ENCODE results near the gene DNMT3L.

DNMT3L gene

DNA sequence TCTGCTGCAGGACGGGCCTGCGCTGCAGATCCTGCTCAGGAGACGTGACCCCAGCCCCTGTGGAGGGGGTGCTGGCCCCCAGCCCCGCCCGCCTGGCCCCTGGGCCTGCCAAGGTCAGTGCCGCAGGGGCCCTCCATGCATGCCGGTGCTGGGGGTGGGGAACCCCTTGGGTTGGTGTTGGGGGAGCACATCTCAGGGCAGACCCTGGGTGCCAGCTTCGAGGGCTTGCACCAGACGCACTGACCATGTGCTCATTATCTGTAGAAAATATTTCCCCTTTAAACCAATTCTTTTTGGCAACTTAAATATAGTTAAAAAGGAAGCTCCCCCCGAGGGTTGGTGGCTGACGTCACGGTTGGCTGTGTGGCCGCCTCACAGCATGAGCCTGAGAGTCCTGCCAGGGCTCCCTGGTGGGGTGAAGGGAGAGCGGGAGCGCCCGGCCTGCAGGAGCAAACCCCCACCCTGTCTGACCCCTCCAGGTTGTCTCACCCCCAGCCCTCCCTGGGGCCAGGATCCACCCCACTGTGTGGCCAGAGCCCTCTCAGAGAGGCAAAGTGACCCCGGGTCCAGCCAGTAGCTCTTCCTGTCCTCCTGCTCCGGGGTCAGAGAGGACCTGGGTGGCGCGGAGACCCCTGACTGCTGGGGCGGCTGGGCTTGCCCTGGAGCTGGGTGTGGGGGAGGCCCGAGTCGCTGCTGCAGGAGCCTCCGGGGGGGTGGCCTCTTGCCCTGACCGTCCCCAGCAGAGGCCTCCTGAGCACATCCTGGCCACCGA lies 32.9 kb upstream of the DNMT3L start:
- no peak overlapping the region for H3K4me3 ChIP-seq (ENCODE audit: low read length)
- DNase-seq (ENCODE audit: low read depth): no peak
- TF ChIP-seq, protein P1, sequence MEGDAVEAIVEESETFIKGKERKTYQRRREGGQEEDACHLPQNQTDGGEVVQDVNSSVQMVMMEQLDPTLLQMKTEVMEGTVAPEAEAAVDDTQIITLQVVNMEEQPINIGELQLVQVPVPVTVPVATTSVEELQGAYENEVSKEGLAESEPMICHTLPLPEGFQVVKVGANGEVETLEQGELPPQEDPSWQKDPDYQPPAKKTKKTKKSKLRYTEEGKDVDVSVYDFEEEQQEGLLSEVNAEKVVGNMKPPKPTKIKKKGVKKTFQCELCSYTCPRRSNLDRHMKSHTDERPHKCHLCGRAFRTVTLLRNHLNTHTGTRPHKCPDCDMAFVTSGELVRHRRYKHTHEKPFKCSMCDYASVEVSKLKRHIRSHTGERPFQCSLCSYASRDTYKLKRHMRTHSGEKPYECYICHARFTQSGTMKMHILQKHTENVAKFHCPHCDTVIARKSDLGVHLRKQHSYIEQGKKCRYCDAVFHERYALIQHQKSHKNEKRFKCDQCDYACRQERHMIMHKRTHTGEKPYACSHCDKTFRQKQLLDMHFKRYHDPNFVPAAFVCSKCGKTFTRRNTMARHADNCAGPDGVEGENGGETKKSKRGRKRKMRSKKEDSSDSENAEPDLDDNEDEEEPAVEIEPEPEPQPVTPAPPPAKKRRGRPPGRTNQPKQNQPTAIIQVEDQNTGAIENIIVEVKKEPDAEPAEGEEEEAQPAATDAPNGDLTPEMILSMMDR (IDR thresholded peaks at IDR 0.05; ENCODE audit: insufficient read depth, low read depth, low read length, missing control alignments): no peak

DNA sequence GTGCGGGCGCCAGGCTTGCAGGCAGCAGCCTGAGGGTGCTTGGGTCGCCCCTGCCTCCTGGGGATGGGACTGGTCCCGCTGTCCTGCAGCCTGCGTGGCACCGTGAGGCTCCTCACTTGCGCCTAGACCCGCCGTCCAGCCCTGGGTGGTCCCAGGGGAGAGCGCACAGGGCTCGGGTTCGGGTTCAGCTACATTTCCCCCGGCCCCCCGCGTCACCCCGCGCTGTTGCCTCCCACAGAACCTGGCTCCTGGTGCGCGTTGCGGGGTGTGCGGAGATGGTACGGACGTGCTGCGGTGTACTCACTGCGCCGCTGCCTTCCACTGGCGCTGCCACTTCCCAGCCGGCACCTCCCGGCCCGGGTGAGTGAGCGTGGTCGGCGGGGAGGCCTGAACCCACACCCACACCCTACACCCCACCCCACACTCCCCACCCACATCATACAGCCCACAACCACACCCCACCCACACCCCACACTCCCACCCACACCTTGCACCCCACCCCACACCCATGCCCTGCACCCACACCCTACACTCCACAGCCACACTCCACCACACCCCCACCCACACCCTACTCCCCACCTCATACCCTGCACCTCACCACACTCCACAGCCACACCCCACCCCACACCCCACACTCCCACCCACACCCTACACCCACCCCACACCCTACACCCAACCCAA lies 32.0 kb upstream of the DNMT3L start:
- no peak overlapping the region for H3K4me3 ChIP-seq (ENCODE audit: low read length)
- TF ChIP-seq, protein P1 (IDR thresholded peaks at IDR 0.05; ENCODE audit: insufficient read depth, low read depth, low read length, missing control alignments): no peak
- no peak for DNase-seq (ENCODE audit: low read depth)

DNA sequence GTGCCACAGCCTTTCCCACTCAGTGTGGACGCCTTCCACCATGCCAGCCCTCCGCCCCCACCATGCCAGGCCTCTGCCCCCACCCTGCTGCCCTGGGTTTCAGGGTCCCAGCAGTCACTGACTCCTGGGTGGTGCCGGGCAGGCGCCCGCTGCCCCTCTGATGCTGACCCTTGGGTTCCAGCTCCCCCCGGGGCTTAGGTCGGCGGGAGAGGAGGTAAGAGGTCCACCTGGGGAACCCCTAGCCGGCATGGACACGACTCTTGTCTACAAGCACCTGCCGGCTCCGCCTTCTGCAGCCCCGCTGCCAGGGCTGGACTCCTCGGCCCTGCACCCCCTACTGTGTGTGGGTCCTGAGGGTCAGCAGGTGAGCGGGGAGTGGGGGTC lies 31.1 kb upstream of the DNMT3L start:
- no peak for DNase-seq (ENCODE audit: low read depth)
- TF ChIP-seq, protein P1 (IDR thresholded peaks at IDR 0.05; ENCODE audit: insufficient read depth, low read depth, low read length, missing control alignments): no peak
- no peak overlapping the region for H3K4me3 ChIP-seq (ENCODE audit: low read length)

DNA sequence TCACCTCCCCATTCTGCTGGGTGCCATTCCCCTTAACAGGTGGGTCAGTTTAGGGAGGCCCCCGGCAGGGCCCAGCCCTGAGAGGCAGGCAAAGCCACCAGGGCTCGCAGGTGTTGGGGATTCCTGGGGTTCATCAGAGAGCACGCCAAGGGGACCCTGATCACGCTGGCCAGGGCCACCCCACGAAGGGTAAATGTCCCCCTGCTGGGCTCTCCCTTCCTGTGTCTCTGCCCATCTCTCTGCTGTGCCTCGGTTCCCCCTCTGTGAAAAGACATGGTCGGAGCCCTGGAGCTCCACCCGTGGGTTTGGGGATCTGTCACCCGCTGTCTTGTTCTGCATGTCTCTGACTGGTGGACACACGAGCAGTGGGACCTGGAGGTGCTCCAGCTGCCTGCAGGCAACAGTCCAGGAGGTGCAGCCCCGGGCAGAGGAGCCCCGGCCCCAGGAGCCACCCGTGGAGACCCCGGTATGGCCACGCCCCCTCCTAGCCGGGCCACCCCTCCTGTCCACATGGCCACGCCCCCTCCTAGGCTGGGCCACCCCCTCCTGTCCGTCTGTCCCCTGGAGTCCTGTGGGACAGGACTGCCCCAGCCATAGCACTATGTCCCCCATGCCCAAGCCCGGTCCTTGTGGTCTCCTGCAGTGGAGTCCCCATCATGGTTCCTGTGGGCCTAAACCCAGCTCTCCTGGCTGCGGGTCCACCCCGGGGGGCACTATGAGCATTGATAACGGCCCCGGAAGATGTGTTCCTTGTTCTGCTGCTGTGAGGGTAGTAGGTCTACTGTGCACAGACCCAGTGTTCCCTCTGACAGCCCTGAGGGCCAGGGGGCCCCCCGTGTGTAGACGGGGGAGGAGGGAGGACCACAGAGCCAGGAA lies 30.5 kb upstream of the DNMT3L start:
- TF ChIP-seq, protein P1 (IDR thresholded peaks at IDR 0.05; ENCODE audit: insufficient read depth, low read depth, low read length, missing control alignments): no peak
- DNase-seq (ENCODE audit: low read depth): no peak
- H3K4me3 ChIP-seq (ENCODE audit: low read length): no peak overlapping the region

DNA sequence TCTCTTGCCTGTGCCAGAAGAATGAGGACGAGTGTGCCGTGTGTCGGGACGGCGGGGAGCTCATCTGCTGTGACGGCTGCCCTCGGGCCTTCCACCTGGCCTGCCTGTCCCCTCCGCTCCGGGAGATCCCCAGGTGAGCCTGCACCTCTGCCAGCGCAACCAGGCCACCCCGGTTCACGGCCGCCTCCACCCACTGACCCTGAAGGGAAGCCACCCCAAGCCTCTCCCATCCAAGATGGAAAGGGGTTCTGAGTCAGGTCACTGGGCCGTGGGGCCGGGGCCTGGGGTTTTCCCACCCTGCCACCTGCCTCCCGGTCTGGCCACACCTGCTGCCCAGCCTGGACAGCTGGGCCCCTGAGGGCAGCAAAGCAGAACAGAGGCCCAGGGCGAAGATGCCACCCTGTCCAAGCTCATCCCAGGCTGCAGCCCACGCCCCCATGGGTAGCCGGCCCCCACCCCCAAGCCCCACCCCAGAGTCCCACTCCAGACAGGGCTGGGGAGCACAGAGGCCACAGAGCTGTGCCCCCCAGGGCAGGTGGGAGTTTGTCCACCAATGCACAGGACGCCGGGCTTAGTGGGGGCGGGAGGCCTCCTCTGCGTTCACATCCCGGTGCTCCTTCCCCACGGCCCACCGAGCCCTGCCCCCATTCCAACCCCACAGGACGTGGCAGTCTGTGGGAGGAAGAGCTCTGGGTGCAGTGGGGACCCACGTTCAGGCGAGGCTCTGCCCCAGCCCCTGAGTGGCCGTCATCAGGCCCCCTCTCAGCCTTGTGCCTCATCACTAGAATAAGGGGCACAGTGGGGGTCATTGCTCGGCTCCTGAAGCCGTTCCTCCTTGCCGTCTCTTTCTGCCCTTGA lies 29.6 kb upstream of the DNMT3L start:
- DNase-seq (ENCODE audit: low read depth): no peak
- H3K4me3 ChIP-seq (ENCODE audit: low read length): no peak overlapping the region
- TF ChIP-seq, protein P1 (IDR thresholded peaks at IDR 0.05; ENCODE audit: insufficient read depth, low read depth, low read length, missing control alignments): no peak
